Fibroblast of pulmonary artery (primary cell): ENCODE measurements around the gene DNAH1.

ENCODE experiments used
- DNase-seq: peaks from one replicate; pipeline ENCODE4 v3.0.0-alpha.2; 2010; ENCODE audit warnings: low read depth
- H3K4me3 ChIP-seq: replicated peaks from 2 replicates; pipeline ENCODE4 v1.5.1; 2011; ENCODE audit warnings: low read depth, mild to moderate bottlenecking, control low read depth, low read length, moderate library complexity
- CTCF ChIP-seq: IDR thresholded peaks from 2 replicates; pipeline ENCODE4 v1.5.1; 2011; ENCODE audit warnings: mild to moderate bottlenecking, control low read depth, low read length, inconsistent platforms; ENCODE audit errors: missing control alignments

The DNAH1 gene

GRCh38 chr3:52291508-52292181 is 24.5 kb upstream of the DNAH1 start:
- TF ChIP-seq CTCF, result peak; percentile 53
- no peak overlapping the region for H3K4me3 ChIP-seq
- no peak for DNase-seq

- H3K4me3 ChIP-seq, result no peak overlapping the region
- TF ChIP-seq CTCF, result no peak
- no peak for DNase-seq
These were observed 23.7 kb upstream of the DNAH1 start for GRCh38 chr3:52292247-52293065.

- no peak for TF ChIP-seq CTCF
These were observed 22.4 kb upstream of the DNAH1 start for GRCh38 chr3:52293491-52294319.

GRCh38 chr3:52294320-52295150 is 21.6 kb upstream of the DNAH1 start:
- H3K4me3 ChIP-seq, result no peak overlapping the region
- TF ChIP-seq CTCF, result no peak
- DNase-seq, result no peak

More at GRCh38 chr3:52293491-52294319, 22.4 kb upstream of the DNAH1 start:
- H3K4me3 ChIP-seq, result no peak overlapping the region
- DNase-seq, result no peak

GRCh38 chr3:52295671-52296208 is 20.4 kb upstream of the DNAH1 start:
- H3K4me3 ChIP-seq, result no peak overlapping the region
- no peak for TF ChIP-seq CTCF
- no peak for DNase-seq
